ENCODE results near the gene ELAVL3.

Gene ELAVL3

DNA sequence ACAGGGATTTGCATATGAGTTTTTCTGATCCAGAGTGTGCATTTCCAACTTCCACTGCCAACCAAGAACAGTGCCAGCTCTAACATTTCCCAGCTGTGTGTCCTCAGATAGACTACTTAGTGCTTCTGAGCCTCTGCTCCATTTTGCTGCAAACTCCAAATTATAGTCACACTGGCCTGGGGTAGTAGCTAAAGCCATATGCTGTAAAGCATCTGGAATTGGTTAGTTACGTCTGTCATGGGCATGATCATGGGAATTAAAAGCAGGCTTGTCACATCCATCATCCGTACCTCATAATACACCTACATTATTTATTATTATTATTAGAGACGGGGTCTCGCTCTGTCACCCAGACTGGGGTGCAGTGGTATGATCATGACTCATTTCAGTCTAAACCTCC, 7.1 kb downstream of the ELAVL3 start:
- TF ChIP-seq, protein P1, sequence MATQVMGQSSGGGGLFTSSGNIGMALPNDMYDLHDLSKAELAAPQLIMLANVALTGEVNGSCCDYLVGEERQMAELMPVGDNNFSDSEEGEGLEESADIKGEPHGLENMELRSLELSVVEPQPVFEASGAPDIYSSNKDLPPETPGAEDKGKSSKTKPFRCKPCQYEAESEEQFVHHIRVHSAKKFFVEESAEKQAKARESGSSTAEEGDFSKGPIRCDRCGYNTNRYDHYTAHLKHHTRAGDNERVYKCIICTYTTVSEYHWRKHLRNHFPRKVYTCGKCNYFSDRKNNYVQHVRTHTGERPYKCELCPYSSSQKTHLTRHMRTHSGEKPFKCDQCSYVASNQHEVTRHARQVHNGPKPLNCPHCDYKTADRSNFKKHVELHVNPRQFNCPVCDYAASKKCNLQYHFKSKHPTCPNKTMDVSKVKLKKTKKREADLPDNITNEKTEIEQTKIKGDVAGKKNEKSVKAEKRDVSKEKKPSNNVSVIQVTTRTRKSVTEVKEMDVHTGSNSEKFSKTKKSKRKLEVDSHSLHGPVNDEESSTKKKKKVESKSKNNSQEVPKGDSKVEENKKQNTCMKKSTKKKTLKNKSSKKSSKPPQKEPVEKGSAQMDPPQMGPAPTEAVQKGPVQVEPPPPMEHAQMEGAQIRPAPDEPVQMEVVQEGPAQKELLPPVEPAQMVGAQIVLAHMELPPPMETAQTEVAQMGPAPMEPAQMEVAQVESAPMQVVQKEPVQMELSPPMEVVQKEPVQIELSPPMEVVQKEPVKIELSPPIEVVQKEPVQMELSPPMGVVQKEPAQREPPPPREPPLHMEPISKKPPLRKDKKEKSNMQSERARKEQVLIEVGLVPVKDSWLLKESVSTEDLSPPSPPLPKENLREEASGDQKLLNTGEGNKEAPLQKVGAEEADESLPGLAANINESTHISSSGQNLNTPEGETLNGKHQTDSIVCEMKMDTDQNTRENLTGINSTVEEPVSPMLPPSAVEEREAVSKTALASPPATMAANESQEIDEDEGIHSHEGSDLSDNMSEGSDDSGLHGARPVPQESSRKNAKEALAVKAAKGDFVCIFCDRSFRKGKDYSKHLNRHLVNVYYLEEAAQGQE (IDR thresholded peaks at IDR 0.05; ENCODE audit: insufficient read depth in 1 of 2, low read depth in 2 of 2, low read length in 2 of 2), result no peak
- TF ChIP-seq POLR2AphosphoS5 (IDR thresholded peaks at IDR 0.05; ENCODE audit: low read depth, low read length) (no peak), TAF1 (IDR thresholded peaks at IDR 0.05; ENCODE audit: borderline replicate concordance, insufficient read depth, low read length) (no peak), SIN3A (IDR thresholded peaks at IDR 0.05; ENCODE audit: borderline replicate concordance, insufficient read depth, low read length) (no peak), FOXP2 (optimal IDR thresholded peaks at IDR 0.05; ENCODE audit: borderline replicate concordance, extremely low read depth, extremely low read length, insufficient read depth) (no peak)

DNA sequence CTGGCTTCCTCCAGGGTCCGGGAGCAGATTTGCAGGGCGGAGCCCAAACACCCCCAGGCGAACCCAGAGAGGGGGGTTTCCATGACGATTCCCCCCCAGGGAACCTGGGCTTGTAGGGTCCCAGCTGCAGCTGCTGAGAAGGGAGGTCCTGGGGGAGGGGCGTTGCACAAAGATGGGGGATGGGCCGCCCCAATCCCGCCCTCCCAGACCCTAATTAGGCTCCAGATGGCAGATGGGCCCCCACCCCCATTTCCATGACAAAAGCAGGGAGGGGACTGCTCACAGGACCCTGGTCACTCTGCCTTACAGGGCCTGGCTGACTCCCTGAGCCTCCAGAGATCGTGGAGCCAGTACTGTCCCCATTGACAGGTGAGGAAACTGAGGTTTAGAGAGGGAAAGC, 15.2 kb downstream of the ELAVL3 start:
- TF ChIP-seq, protein P1 (IDR thresholded peaks at IDR 0.05; ENCODE audit: insufficient read depth in 1 of 2, low read depth in 2 of 2, low read length in 2 of 2), result no peak
- TF ChIP-seq TAF1 (IDR thresholded peaks at IDR 0.05; ENCODE audit: borderline replicate concordance, insufficient read depth, low read length), result no peak

DNA sequence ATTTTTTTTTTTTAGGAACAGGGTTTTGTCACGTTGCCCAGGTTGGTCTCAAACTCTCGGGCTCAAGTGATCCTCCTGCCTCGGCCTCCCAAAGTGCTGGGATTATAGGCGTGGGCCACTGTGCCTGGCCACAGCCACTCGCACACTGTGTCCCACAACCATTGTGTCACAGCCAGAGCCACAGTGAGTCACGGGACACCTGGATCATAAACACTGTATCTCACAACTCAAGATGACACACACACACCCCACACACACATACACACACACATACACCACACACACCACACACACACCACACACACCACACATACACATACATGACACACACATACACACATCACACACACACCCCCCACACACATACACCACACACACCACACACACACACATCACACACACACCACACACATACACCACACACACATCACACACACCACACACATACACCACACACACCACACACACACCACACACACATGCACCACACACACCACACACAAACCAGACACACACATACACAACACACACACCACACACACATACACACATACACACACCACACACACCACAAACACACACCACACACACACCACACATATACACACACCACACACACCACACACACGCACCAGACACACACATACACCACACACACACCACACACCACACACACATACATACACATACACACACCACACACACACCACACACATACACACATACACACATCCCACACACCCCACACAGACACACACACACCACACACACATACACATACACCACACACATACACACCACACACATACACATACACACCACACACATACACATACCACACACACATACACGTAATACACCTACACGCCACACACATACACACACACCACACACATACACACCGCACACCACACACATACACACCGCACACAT, 16.2 kb downstream of the ELAVL3 start:
- no peak for TF ChIP-seq POLR2AphosphoS5 (IDR thresholded peaks at IDR 0.05; ENCODE audit: low read depth, low read length)

DNA sequence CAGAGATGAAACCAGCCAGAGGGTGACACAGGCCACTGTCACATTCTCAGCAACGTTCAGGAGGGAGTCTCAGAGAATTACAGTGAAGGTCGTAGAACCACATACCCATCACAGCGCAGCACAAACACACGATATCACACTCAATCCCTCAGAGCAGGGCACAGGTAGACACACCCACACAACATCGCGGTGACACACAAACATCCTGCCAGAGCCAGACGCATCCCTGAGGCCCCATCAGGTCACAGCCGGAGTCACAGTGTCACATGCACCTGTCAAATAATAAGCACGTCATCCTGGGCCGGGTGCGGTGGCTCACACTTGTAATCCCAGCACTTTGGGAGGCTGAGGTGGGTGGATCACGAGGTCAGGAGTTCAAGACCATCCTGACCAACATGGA, 17.5 kb downstream of the ELAVL3 start:
- TF ChIP-seq TAF1 (IDR thresholded peaks at IDR 0.05; ENCODE audit: borderline replicate concordance, insufficient read depth, low read length), result no peak
- TF ChIP-seq FOXP2 (optimal IDR thresholded peaks at IDR 0.05; ENCODE audit: borderline replicate concordance, extremely low read depth, extremely low read length, insufficient read depth), result no peak
- TF ChIP-seq SIN3A (IDR thresholded peaks at IDR 0.05; ENCODE audit: borderline replicate concordance, insufficient read depth, low read length), result no peak
- TF ChIP-seq POLR2AphosphoS5 (IDR thresholded peaks at IDR 0.05; ENCODE audit: low read depth, low read length), result no peak
- TF ChIP-seq, protein P1 (IDR thresholded peaks at IDR 0.05; ENCODE audit: insufficient read depth in 1 of 2, low read depth in 2 of 2, low read length in 2 of 2), result no peak

DNA sequence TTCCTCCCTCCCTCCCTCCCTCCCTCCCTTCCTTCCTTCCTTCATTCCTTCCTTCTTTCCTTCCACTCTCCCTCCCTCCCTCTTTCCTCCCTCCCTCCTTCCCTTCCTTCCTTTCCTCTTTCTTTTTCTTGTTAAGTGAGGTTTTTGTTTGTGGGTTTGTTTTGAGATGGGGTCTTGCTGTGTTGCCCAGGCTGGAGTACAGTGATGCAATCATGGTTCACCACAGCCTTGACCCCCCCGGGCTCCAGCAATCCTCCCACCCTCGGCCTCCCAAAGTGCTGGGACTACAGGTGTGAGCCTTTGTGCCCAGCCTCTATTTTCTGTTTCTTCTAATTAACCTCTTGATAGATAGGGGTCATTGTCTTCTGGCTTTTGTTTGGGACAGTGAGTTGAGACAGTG, 19.4 kb downstream of the ELAVL3 start:
- TF ChIP-seq FOXP2 (optimal IDR thresholded peaks at IDR 0.05; ENCODE audit: borderline replicate concordance, extremely low read depth, extremely low read length, insufficient read depth) (no peak), SIN3A (IDR thresholded peaks at IDR 0.05; ENCODE audit: borderline replicate concordance, insufficient read depth, low read length) (no peak), POLR2AphosphoS5 (IDR thresholded peaks at IDR 0.05; ENCODE audit: low read depth, low read length) (no peak), TAF1 (IDR thresholded peaks at IDR 0.05; ENCODE audit: borderline replicate concordance, insufficient read depth, low read length) (no peak)
- TF ChIP-seq, protein P1 (IDR thresholded peaks at IDR 0.05; ENCODE audit: insufficient read depth in 1 of 2, low read depth in 2 of 2, low read length in 2 of 2), result no peak
